Measurements from ENCODE around the gene ABCD1.

The ABCD1 gene

DNA sequence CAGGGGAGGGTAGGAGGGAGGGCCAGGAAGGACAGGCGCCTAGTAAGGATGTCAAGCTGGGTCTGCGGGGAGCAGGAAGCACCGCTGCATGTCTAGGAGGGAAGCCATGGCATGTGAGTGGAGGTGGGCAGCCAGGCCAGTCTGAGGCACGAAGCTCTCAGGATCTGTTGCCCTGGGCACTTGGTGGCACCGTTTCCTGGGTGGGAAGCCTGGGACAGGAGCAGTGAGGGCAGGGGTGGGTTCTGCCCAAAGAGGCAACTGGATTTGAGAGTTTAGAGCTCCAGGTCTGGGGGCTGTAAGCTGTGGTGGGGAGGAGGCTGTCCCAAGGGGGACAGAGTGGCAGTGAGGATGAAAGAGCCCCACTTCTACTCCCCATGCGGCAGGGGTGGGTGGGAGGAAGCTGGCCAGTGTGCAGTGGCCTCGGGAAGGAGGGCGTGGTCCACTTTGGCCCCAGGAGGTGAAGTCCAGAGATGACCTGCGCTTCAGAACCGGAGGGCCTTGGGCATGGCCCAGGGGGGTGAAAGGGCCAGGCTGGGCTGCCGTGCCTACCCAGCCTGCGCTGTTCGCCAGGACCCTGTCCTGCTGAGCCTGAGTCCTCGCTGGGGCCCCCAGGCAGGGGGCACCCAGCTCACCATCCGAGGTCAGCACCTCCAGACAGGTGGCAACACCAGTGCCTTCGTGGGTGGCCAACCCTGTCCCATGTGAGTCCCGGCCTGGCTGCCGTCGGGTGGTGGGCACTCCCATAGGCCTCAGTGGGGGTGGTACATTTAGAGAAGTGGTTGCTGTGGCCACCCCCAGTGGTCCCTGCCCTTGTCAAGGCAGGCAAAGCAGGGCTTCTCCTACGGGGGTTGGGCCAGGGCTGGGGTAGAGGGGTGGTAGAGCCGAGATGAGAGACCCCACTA, 47.9 kb downstream of the ABCD1 start:
- no peak overlapping the region for H3K27ac ChIP-seq (ENCODE audit: extremely low read depth, low read depth, low read length)
- POLR2A ChIA-PET: no interaction called here
- CTCF ChIA-PET: interaction anchor here (1.0 kb wide), 1 partner anchor 9 kb away, joined by 3 read pairs; no protein-coding TSS in a partner anchor
- no peaks in the 10 kb centered on the region for H3K4me1 ChIP-seq (ENCODE audit: control insufficient read depth, insufficient read depth, low read length)
- no peaks in the 10 kb centered on the region for H3K36me3 ChIP-seq (ENCODE audit: control insufficient read depth in 2 of 2, insufficient read depth in 1 of 2, low read length in 2 of 2)
- TF ChIP-seq GLIS2 (tag by site-specific recombination; IDR thresholded peaks at IDR 0.05) (peak; percentile 39; the same call in 1 of the 2 replicates), ZNF670 (tag by site-specific recombination; IDR thresholded peaks at IDR 0.05; ENCODE audit: low read depth) (no peak), ZBTB1 (tag by site-specific recombination; IDR thresholded peaks at IDR 0.05) (no peak), ZNF169 (tag by site-specific recombination; IDR thresholded peaks at IDR 0.05) (no peak), ZNF2 (tag by site-specific recombination; IDR thresholded peaks at IDR 0.05) (no peak)
- TF ChIP-seq, protein P1, sequence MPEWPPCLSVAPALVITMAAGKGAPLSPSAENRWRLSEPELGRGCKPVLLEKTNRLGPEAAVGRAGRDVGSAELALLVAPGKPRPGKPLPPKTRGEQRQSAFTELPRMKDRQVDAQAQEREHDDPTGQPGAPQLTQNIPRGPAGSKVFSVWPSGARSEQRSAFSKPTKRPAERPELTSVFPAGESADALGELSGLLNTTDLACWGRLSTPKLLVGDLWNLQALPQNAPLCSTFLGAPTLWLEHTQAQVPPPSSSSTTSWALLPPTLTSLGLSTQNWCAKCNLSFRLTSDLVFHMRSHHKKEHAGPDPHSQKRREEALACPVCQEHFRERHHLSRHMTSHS (tag by site-specific recombination; IDR thresholded peaks at IDR 0.05): no peak
- TF ChIP-seq, protein P2, sequence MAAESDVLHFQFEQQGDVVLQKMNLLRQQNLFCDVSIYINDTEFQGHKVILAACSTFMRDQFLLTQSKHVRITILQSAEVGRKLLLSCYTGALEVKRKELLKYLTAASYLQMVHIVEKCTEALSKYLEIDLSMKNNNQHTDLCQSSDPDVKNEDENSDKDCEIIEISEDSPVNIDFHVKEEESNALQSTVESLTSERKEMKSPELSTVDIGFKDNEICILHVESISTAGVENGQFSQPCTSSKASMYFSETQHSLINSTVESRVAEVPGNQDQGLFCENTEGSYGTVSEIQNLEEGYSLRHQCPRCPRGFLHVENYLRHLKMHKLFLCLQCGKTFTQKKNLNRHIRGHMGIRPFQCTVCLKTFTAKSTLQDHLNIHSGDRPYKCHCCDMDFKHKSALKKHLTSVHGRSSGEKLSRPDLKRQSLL (tag by site-specific recombination; IDR thresholded peaks at IDR 0.05): 0 out of 2 replicates have a peak, but pooled peaks have one; percentile 18
- H3K9me3 ChIP-seq (ENCODE audit: control insufficient read depth, insufficient read depth, low read depth, low read length): no peaks in the 10 kb centered on the region
- H3K4me3 ChIP-seq (ENCODE audit: low read depth, low read length): no peak overlapping the region

DNA sequence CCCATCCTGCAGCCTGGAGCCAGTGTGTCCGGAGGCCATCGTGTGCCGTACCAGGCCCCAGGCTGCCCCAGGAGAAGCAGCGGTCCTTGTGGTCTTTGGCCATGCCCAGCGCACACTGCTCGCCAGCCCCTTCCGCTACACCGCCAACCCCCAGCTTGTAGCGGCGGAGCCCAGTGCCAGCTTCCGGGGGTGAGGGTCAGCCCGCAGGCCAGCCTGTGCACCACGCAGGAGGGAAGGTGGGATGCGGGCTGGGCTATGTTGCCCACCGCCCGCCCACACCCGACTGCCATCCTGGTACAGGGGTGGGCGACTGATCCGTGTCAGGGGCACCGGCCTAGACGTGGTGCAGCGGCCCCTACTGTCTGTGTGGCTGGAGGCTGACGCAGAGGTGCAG, 48.6 kb downstream of the ABCD1 start:
- TF ChIP-seq, protein P3, sequence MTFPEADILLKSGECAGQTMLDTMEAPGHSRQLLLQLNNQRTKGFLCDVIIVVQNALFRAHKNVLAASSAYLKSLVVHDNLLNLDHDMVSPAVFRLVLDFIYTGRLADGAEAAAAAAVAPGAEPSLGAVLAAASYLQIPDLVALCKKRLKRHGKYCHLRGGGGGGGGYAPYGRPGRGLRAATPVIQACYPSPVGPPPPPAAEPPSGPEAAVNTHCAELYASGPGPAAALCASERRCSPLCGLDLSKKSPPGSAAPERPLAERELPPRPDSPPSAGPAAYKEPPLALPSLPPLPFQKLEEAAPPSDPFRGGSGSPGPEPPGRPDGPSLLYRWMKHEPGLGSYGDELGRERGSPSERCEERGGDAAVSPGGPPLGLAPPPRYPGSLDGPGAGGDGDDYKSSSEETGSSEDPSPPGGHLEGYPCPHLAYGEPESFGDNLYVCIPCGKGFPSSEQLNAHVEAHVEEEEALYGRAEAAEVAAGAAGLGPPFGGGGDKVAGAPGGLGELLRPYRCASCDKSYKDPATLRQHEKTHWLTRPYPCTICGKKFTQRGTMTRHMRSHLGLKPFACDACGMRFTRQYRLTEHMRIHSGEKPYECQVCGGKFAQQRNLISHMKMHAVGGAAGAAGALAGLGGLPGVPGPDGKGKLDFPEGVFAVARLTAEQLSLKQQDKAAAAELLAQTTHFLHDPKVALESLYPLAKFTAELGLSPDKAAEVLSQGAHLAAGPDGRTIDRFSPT (tag by site-specific recombination; IDR thresholded peaks at IDR 0.05): peak; percentile 61; the same call in 1 of the 2 replicates
- TF ChIP-seq, protein P4, sequence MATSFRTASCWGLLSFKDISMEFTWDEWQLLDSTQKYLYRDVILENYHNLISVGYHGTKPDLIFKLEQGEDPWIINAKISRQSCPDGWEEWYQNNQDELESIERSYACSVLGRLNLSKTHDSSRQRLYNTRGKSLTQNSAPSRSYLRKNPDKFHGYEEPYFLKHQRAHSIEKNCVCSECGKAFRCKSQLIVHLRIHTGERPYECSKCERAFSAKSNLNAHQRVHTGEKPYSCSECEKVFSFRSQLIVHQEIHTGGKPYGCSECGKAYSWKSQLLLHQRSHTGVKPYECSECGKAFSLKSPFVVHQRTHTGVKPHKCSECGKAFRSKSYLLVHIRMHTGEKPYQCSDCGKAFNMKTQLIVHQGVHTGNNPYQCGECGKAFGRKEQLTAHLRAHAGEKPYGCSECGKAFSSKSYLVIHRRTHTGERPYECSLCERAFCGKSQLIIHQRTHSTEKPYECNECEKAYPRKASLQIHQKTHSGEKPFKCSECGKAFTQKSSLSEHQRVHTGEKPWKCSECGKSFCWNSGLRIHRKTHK (tag by site-specific recombination; IDR thresholded peaks at IDR 0.05): no peak
- Histone ChIP-seq H3K27ac (ENCODE audit: extremely low read depth, low read depth, low read length) (no peak overlapping the region), H3K9me3 (ENCODE audit: control insufficient read depth, insufficient read depth, low read depth, low read length) (no peaks in the 10 kb centered on the region), H3K4me3 (ENCODE audit: low read depth, low read length) (no peak overlapping the region), H3K36me3 (ENCODE audit: control insufficient read depth in 2 of 2, insufficient read depth in 1 of 2, low read length in 2 of 2) (no peaks in the 10 kb centered on the region), H3K4me1 (ENCODE audit: control insufficient read depth, insufficient read depth, low read length) (no peaks in the 10 kb centered on the region)
- CTCF ChIA-PET: interaction anchor here (1.0 kb wide), 1 partner anchor 10 kb away, joined by 3 read pairs; no protein-coding TSS in a partner anchor
- POLR2A ChIA-PET: no interaction called here

DNA sequence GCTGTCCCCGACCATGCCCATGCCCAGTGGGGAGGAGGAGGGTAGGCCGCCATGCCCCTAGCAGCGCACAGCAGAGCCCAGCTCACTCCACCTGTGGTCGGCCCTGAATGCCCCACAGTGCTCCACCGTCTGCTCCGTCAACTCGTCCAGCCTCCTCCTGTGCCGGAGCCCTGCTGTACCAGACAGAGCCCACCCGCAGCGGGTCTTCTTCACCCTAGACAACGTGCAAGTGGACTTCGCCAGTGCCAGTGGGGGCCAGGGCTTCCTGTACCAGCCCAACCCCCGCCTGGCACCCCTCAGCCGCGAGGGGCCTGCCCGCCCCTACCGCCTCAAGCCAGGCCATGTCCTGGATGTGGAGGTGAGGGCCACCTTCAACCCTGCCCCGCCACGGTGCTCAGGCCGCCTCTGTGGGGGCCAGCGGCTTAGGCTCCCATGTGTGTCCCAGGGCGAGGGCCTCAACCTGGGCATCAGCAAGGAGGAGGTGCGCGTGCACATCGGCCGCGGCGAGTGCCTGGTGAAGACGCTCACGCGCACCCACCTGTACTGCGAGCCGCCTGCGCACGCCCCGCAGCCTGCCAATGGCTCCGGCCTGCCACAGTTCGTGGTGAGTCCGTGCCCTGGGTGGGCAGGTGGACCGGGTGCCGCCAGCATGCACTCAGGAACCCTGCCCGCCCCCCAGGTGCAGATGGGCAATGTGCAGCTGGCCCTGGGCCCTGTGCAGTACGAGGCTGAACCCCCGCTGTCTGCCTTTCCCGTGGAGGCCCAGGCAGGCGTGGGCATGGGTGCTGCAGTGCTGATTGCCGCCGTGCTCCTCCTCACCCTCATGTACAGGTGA, 49.3 kb downstream of the ABCD1 start:
- H3K27ac ChIP-seq (ENCODE audit: extremely low read depth, low read depth, low read length): no peak overlapping the region
- CTCF ChIA-PET: interaction anchor here (0.6 to 0.8 kb wide), 2 partner anchors 12 to 173 kb away, joined by 3 read pairs; no protein-coding TSS in a partner anchor

More for the DNA sequence above, 49.3 kb downstream of the ABCD1 start:
- no peaks in the 10 kb centered on the region for H3K4me1 ChIP-seq (ENCODE audit: control insufficient read depth, insufficient read depth, low read length)
- H3K4me3 ChIP-seq (ENCODE audit: low read depth, low read length): no peak overlapping the region
- no peaks in the 10 kb centered on the region for H3K36me3 ChIP-seq (ENCODE audit: control insufficient read depth in 2 of 2, insufficient read depth in 1 of 2, low read length in 2 of 2)
- H3K9me3 ChIP-seq (ENCODE audit: control insufficient read depth, insufficient read depth, low read depth, low read length): no peaks in the 10 kb centered on the region
- TF ChIP-seq, protein P2 (tag by site-specific recombination; IDR thresholded peaks at IDR 0.05): peak; percentile 33; the same call in 1 of the 2 replicates
- TF ChIP-seq, protein P5, sequence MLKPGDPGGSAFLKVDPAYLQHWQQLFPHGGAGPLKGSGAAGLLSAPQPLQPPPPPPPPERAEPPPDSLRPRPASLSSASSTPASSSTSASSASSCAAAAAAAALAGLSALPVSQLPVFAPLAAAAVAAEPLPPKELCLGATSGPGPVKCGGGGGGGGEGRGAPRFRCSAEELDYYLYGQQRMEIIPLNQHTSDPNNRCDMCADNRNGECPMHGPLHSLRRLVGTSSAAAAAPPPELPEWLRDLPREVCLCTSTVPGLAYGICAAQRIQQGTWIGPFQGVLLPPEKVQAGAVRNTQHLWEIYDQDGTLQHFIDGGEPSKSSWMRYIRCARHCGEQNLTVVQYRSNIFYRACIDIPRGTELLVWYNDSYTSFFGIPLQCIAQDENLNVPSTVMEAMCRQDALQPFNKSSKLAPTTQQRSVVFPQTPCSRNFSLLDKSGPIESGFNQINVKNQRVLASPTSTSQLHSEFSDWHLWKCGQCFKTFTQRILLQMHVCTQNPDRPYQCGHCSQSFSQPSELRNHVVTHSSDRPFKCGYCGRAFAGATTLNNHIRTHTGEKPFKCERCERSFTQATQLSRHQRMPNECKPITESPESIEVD (tag by site-specific recombination; IDR thresholded peaks at IDR 0.05): no peak
- POLR2A ChIA-PET: no interaction called here

All from HEK293 (cell line).